AG04450 (cell line): ENCODE data around the gene OTUD7B. TPM values are rescaled to one million over a fixed set of nuclear protein-coding genes. Genes with fewer than 3 reads are reported as not detected.
A peak's percentile ranks its signal among the peaks of the same experiment; 100 is the strongest.
"Not testable (repeated sequence)": the region's sequence is repeated elsewhere in the genome, so short reads cannot be mapped to it uniquely, and the experiment has no call there.

Experiments
- CTCF ChIA-PET: fragments of 300-600, 350-600 bp; formaldehyde crosslinking; extraction: SDS; loops from one replicate; lab custom pipeline; 2022; ENCODE audit warnings: antibody characterized with exemption, inconsistent platforms; lab: Charles Lee
- POLR2A ChIA-PET: fragments of 350-600 bp; formaldehyde crosslinking; extraction: SDS; loops from one replicate; lab custom pipeline; 2021; ENCODE audit warnings: antibody characterized with exemption, inconsistent platforms; lab: Yijun Ruan, JAX
- DNase-seq: peaks from one replicate; pipeline ENCODE4 v3.0.0-alpha.2; 2011; ENCODE audit warnings: low read depth, low spot score
- H3K27ac ChIP-seq: one replicate; pipeline ENCODE4 v1.5.1; 2012; ENCODE audit warnings: low read depth, low read length, control low read depth
- H3K27me3 ChIP-seq: one replicate; pipeline ENCODE4 v1.6.0; 2012; ENCODE audit warnings: low read length; ENCODE audit not compliant: control insufficient read depth, insufficient read depth
- H3K4me3 ChIP-seq: 2 replicates; pipeline ENCODE4 v1.5.1; 2011; ENCODE audit warnings: mild to moderate bottlenecking, low read depth, low read length, control low read depth
- H3K9me3 ChIP-seq: 2 replicates; pipeline ENCODE4 v1.5.1; 2012; ENCODE audit warnings: low read length; ENCODE audit not compliant: control insufficient read depth, insufficient read depth
- CTCF ChIP-seq: IDR thresholded peaks from 2 replicates; pipeline ENCODE4 v1.5.1; 2011; ENCODE audit warnings: low read depth, low read length, control low read depth, inconsistent platforms
- polyA plus RNA-seq: library from polyadenylated mRNA; depleted of rRNA; stranded (reverse); fragments of >200 nt; gene quantifications from 2 replicates; pipeline ENCODE4 v1.2.3, GENCODE V29; 2011

OTUD7B gene
- polyA plus RNA-seq, 1 experiment = 10.7 TPM

DNA sequence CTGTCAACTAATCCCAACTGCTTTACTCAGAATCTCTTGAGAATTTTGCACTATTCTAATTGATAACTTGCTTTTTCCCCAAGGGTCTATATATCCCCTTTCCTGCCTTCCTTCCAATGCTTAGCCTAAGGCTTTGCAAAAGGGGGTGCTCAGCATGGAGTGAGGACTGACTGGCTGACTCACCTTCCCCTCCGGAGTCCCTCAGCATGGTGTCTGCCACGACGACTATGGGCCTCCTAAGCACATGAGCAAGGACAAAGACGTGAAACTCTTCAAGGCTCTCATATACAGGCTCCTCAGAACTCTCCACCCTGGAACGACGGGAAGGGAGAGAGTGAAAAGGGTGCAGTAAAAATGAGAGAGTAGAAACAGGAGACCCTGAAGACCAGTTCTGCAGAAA, 60.6 kb downstream of the OTUD7B start:
- TF ChIP-seq CTCF = no peak
- Histone ChIP-seq H3K9me3 (no peaks in the 10 kb centered on the region), H3K27ac (no peak overlapping the region), H3K4me3 (no peak overlapping the region), H3K27me3 (no peaks in the 10 kb centered on the region)
- DNase-seq = no peak
- POLR2A ChIA-PET = no interaction called here
- CTCF ChIA-PET = interaction anchor here (0.5 to 1.0 kb wide), 2 partner anchors 12 to 121 kb away, joined by 6 read pairs; no protein-coding TSS in a partner anchor

DNA sequence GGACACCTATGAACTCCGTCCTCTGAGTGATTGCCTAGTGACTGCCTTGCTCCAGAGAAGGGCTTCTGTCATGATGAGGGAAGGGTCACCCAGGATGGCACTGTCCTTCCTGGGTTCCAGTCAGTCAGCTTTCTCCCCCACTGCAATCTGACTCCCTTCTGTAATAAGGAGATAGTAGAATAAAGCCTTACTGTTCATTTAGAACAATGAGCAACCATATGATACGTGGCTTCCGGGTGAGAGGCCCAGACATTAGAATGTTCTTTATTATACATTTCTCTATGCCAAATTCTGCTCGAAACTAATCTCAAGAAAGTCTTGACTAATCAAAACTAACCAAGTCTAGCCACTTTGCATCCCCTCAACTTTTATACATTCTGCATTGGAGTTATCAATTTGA, 65.3 kb downstream of the OTUD7B start:
- Histone ChIP-seq H3K4me3 (no peak overlapping the region), H3K27ac (no peak overlapping the region), H3K9me3 (no peaks in the 10 kb centered on the region), H3K27me3 (no peaks in the 10 kb centered on the region)
- TF ChIP-seq CTCF = no peak
- ChIA-PET CTCF (interaction anchor here (0.6 to 1.2 kb wide), 2 partner anchors 16 to 35 kb away, joined by 3 read pairs; no protein-coding TSS in a partner anchor), POLR2A (no interaction called here)
- DNase-seq = no peak

DNA sequence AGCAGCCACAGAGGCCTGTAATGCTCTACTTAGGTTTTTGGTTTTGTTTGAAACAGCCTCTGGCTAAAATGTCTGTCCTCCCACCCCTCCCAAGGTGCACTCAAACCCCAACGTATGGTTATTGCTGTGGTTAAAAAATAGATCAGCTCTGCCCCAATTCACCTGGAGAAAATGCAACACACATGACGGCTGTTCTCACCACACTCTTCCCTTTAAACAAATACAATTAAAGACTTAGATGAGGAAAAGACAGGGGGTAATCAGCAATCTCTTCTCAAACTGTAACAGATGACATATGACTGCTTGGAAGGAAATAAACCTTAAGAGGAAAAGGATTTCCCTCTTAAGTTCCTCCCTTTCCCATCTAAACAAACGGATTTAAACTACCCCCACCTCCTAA, 67.6 kb downstream of the OTUD7B start:
- no peak overlapping the region for H3K4me3 ChIP-seq
- CTCF ChIA-PET = interaction anchor here (0.6 to 1.6 kb wide), 6 partner anchors 9 to 68 kb away, joined by 3 to 4 read pairs (median 4); partner anchors contain the start of gene OTUD7B
- POLR2A ChIA-PET = interaction anchor here (1.7 kb wide), 1 partner anchor 55 kb away, joined by 12 read pairs; a partner anchor contains a TSS
- TF ChIP-seq CTCF = no peak
- no peak for DNase-seq
- no peak overlapping the region for H3K27ac ChIP-seq
- H3K9me3 ChIP-seq = no peaks in the 10 kb centered on the region
- H3K27me3 ChIP-seq = no peaks in the 10 kb centered on the region

DNA sequence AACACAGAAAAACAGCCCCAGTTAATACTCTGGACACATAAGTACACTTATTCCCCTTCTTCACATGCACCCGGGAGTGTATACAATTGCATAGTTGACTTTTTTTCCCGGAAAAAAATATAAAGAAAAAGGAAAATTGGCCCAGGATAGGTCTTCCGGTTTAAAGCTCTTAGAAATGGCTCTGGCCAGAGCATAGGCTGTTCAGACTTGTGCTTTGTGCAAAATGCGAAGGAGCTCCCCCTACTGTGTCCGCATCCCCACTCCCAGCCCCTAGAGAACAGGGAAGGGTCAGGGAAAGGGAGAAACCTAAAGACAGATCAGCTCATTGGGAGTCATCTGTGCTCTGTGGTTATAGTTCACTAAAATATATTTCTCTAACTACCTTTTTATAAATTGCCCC, 68.3 kb downstream of the OTUD7B start:
- CTCF ChIA-PET = interaction anchor here (0.9 to 1.6 kb wide), 8 partner anchors 8 to 98 kb away, joined by 3 to 8 read pairs (median 4); partner anchors contain the start of gene OTUD7B
- DNase-seq = no peak
- Histone ChIP-seq H3K4me3 (no peak overlapping the region), H3K27ac (no peak overlapping the region), H3K27me3 (no peaks in the 10 kb centered on the region), H3K9me3 (no peaks in the 10 kb centered on the region)
- POLR2A ChIA-PET = interaction anchor here (1.7 kb wide), 1 partner anchor 55 kb away, joined by 12 read pairs; a partner anchor contains a TSS
- TF ChIP-seq CTCF = peak; percentile 56

DNA sequence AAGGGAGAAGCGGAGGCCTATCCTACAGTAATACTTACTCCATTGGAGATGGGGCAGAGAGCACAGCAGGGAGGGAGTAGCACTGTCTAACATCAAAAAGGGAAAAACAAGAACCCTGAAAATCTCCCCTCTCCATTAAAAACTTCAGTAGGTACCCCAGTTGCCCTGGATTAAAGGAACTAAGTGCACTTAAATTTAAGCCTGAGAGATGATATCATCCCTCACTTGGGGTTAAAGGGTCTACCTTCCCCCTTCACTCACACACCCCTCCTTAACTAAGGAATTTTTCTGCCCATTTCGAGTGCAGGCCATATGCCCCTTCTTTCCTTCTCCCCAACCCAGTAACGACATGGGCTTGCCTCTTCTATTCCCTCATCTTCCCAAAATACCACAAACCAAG, 70.1 kb downstream of the OTUD7B start:
- ChIA-PET POLR2A (no interaction called here), CTCF (interaction anchor here (2.1 kb wide), 1 partner anchor 247 kb away, joined by 11 read pairs; no protein-coding TSS in a partner anchor)
- no peak for DNase-seq
- H3K27me3 ChIP-seq = no peaks in the 10 kb centered on the region
- H3K9me3 ChIP-seq = no peaks in the 10 kb centered on the region
- H3K27ac ChIP-seq = no peak overlapping the region
- H3K4me3 ChIP-seq = no peak overlapping the region
- TF ChIP-seq CTCF = no peak

GRCh38 chr1:149938668-149939003, 71.9 kb downstream of the OTUD7B start:
- CTCF ChIA-PET = interaction anchor here (0.6 to 2.5 kb wide), 3 partner anchors 22 to 249 kb away, joined by 4 to 11 read pairs (median 9); no protein-coding TSS in a partner anchor
- not testable (repeated sequence) for H3K4me3 ChIP-seq, H3K27me3 ChIP-seq, H3K27ac ChIP-seq, DNase-seq, H3K9me3 ChIP-seq
- POLR2A ChIA-PET = interaction anchor here (0.5 to 1.4 kb wide), 4 partner anchors 11 to 51 kb away, joined by 4 to 20 read pairs (median 6); partner anchors contain the start of genes SF3B4 and SV2A
